ENCODE data around the gene MEFV. TPM values are rescaled to one million over a fixed set of nuclear protein-coding genes. Genes with fewer than 3 reads are reported as not detected.
A peak's percentile ranks its signal among the peaks of the same experiment; 100 is the strongest.

Gene MEFV
- total and polyA plus RNA-seq, 2 of the 13 experiments (the other 11 are each of a cell fraction or from before 2014, with no cell fraction given) = 0.22 TPM; not detected in 1

GRCh38 chr16:3234857-3235561 lies 21.4 kb downstream of the MEFV start, which contains the start of gene ZNF200 (continued):
- TF ChIP-seq, protein P1, sequence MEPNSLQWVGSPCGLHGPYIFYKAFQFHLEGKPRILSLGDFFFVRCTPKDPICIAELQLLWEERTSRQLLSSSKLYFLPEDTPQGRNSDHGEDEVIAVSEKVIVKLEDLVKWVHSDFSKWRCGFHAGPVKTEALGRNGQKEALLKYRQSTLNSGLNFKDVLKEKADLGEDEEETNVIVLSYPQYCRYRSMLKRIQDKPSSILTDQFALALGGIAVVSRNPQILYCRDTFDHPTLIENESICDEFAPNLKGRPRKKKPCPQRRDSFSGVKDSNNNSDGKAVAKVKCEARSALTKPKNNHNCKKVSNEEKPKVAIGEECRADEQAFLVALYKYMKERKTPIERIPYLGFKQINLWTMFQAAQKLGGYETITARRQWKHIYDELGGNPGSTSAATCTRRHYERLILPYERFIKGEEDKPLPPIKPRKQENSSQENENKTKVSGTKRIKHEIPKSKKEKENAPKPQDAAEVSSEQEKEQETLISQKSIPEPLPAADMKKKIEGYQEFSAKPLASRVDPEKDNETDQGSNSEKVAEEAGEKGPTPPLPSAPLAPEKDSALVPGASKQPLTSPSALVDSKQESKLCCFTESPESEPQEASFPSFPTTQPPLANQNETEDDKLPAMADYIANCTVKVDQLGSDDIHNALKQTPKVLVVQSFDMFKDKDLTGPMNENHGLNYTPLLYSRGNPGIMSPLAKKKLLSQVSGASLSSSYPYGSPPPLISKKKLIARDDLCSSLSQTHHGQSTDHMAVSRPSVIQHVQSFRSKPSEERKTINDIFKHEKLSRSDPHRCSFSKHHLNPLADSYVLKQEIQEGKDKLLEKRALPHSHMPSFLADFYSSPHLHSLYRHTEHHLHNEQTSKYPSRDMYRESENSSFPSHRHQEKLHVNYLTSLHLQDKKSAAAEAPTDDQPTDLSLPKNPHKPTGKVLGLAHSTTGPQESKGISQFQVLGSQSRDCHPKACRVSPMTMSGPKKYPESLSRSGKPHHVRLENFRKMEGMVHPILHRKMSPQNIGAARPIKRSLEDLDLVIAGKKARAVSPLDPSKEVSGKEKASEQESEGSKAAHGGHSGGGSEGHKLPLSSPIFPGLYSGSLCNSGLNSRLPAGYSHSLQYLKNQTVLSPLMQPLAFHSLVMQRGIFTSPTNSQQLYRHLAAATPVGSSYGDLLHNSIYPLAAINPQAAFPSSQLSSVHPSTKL (CRISPR knock-in tag; IDR thresholded peaks at IDR 0.05) = peak; percentile 16; the same call in 1 of the 2 replicates
- no peak for TF ChIP-seq CERS6 (CRISPR knock-in tag; IDR thresholded peaks at IDR 0.05)
- TF ChIP-seq RBM39 (IDR thresholded peaks at IDR 0.05; ENCODE audit: low read depth, low read length, poor library complexity, severe bottlenecking) = no peak
- TF ChIP-seq MTERF4 (CRISPR knock-in tag; IDR thresholded peaks at IDR 0.05) = peak; percentile 68; the same call in 1 of the 2 replicates
- peak; percentile 76; the same call in 1 of the 2 replicates for TF ChIP-seq ZNF274 (CRISPR knock-in tag; IDR thresholded peaks at IDR 0.05)
- TF ChIP-seq, protein P2, sequence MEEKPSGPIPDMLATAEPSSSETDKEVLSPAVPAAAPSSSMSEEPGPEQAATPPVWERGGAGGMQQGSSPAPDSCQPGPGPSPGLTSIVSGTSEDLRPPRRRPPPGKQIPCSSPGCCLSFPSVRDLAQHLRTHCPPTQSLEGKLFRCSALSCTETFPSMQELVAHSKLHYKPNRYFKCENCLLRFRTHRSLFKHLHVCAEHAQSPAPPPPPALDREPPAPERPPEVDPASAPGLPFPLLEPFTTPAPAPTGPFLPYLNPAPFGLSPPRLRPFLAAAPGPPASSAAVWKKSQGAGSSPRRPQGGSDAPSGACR (CRISPR knock-in tag; IDR thresholded peaks at IDR 0.05) = peak; percentile 71; the same call in 1 of the 2 replicates
- TF ChIP-seq ARHGAP35 (CRISPR knock-in tag; IDR thresholded peaks at IDR 0.05; ENCODE audit: borderline replicate concordance) = no peak
- TF ChIP-seq, protein P3, sequence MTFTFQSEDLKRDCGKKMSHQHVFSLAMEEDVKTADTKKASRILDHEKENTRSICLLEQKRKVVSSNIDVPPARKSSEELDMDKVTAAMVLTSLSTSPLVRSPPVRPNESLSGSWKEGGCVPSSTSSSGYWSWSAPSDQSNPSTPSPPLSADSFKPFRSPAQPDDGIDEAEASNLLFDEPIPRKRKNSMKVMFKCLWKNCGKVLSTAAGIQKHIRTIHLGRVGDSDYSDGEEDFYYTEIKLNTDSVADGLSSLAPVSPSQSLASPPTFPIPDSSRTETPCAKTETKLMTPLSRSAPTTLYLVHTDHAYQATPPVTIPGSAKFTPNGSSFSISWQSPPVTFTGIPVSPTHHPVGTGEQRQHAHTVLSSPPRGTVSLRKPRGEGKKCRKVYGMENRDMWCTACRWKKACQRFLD (CRISPR knock-in tag; IDR thresholded peaks at IDR 0.05; ENCODE audit: borderline replicate concordance) = peak; percentile 58; the same call in 1 of the 2 replicates
- TF ChIP-seq ATRX (CRISPR knock-in tag; IDR thresholded peaks at IDR 0.05; ENCODE audit: borderline replicate concordance) = no peak
- peak; percentile 11; the same call in 1 of the 2 replicates for TF ChIP-seq AHDC1 (CRISPR knock-in tag; IDR thresholded peaks at IDR 0.05; ENCODE audit: borderline replicate concordance)
- TF ChIP-seq ZNF563 (CRISPR knock-in tag; IDR thresholded peaks at IDR 0.05) = peak; percentile 36; the same call in 1 of the 2 replicates
- peak; percentile 28; the same call in 1 of the 2 replicates for TF ChIP-seq RXRB (CRISPR knock-in tag; IDR thresholded peaks at IDR 0.05; ENCODE audit: borderline replicate concordance)
- TF ChIP-seq ZNF558 (CRISPR knock-in tag; IDR thresholded peaks at IDR 0.05; ENCODE audit: borderline replicate concordance) = peak; percentile 79; the same call in 1 of the 2 replicates
